ENCODE data around the gene SLC30A10.

GRCh38 chr1:219931033-219931432 lies 2.7 kb upstream of the SLC30A10 start:
- no peak for TF ChIP-seq CTCF (IDR thresholded peaks at IDR 0.05)
- no peak for TF ChIP-seq EZH2 (IDR thresholded peaks at IDR 0.05)
- no peak for TF ChIP-seq EZH2phosphoT487 (IDR thresholded peaks at IDR 0.05)
